Prostate gland (tissue), 2 donors: ENCODE measurements around the gene TBC1D22A. TPM values are rescaled to one million over a fixed set of nuclear protein-coding genes. Genes with fewer than 3 reads are reported as not detected.

Source experiments
- DNase-seq: peaks from one replicate; pipeline ENCODE4 v3.0.0-alpha.2; 2019; ENCODE audit warnings: low spot score
- H3K27ac ChIP-seq, 2 donors: fragments of 200-600 bp; sonication (generic); 2 replicates each; pipeline ENCODE4 v1.5.1; 2017 to 2019
- H3K27me3 ChIP-seq: fragments of 200-600 bp; sonication (generic); replicated peaks from 2 replicates; pipeline ENCODE4 v1.5.1; 2019; ENCODE audit not compliant: insufficient read depth
- H3K36me3 ChIP-seq, 2 donors: fragments of 200-600 bp; sonication (generic); 1 replicate in 1 of 2; 2 replicates in 1 of 2; pipeline versions ENCODE4 v1.5.1 to v1.8.1; 2017 to 2019
- H3K4me1 ChIP-seq: fragments of 200-600 bp; sonication (generic); replicated peaks from 2 replicates; pipeline ENCODE4 v1.5.1; 2019
- H3K4me3 ChIP-seq, 2 donors: fragments of 200-600 bp; sonication (generic); 2 replicates each; pipeline ENCODE4 v1.5.1; 2017 to 2019
- H3K9me3 ChIP-seq: fragments of 200-600 bp; sonication (generic); 2 replicates; pipeline ENCODE4 v1.5.1; 2017
- POLR2A ChIP-seq: fragments of 450-650 bp; IDR thresholded peaks from one replicate; pipeline ENCODE4 v1.6.1; 2016; ENCODE audit warnings: antibody characterized with exemption, mild to moderate bottlenecking
- POLR2AphosphoS5 ChIP-seq: sonication (generic); formaldehyde crosslinking; IDR thresholded peaks from one replicate; pipeline ENCODE4 v1.6.1; 2017; ENCODE audit warnings: antibody characterized with exemption
- WGBS: methylation state at CpG from one replicate; pipeline ENCODE4 v1.1.5; 2018; 5-methylcytosine and 5-hydroxymethylcytosine counted together
- intact Hi-C: fragments of 100-400 bp; cut with DNase I; formaldehyde crosslinking; loops from one replicate; pipeline ENCODE4 v1.14.2; 2022
- total RNA-seq, 2 donors: library from RNA; depleted of rRNA; stranded (reverse); fragments of >200 nt; gene quantifications; one replicate each; pipeline ENCODE4 v1.1.0, GENCODE V29; 2016
- TF ChIP-seq, protein P1 (sequence below), 4 experiments: fragments of 200-600 bp in 2 of 4; fragments of 450-650 bp in 2 of 4; sonication (generic) in 2 of 4; IDR thresholded peaks; 1 replicate in 3 of 4; 2 replicates in 1 of 4; pipeline ENCODE4 v1.5.1; 2016 to 2019; ENCODE audit warnings: antibody characterized with exemption in 4 of 4, mild to moderate bottlenecking in 2 of 4, moderate library complexity in 2 of 4

TBC1D22A gene
- total RNA-seq, 2 donors from 2014 or later: 16.0 to 30.7 TPM

GRCh38 chr22:46767249-46767985 lies 5.0 kb downstream of the TBC1D22A start:
- intact Hi-C loops: no loop called here
- no peak for DNase-seq
- TF ChIP-seq POLR2AphosphoS5 (no peak), POLR2A (no peak)
- TF ChIP-seq, protein P1, sequence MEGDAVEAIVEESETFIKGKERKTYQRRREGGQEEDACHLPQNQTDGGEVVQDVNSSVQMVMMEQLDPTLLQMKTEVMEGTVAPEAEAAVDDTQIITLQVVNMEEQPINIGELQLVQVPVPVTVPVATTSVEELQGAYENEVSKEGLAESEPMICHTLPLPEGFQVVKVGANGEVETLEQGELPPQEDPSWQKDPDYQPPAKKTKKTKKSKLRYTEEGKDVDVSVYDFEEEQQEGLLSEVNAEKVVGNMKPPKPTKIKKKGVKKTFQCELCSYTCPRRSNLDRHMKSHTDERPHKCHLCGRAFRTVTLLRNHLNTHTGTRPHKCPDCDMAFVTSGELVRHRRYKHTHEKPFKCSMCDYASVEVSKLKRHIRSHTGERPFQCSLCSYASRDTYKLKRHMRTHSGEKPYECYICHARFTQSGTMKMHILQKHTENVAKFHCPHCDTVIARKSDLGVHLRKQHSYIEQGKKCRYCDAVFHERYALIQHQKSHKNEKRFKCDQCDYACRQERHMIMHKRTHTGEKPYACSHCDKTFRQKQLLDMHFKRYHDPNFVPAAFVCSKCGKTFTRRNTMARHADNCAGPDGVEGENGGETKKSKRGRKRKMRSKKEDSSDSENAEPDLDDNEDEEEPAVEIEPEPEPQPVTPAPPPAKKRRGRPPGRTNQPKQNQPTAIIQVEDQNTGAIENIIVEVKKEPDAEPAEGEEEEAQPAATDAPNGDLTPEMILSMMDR (IDR thresholded peaks at IDR 0.05): no peak
- no peaks in the 10 kb centered on the region for H3K9me3 ChIP-seq
- H3K4me1 ChIP-seq: no peaks in the 10 kb centered on the region
- 97% methylated on average over 11 of the region's 11 CpGs for WGBS
- H3K27me3 ChIP-seq: no peaks in the 10 kb centered on the region
- H3K4me3 ChIP-seq: no peak overlapping the region
- H3K36me3 ChIP-seq: no peaks in the 10 kb centered on the region
- H3K27ac ChIP-seq: no peak overlapping the region

GRCh38 chr22:46769191-46769675 lies 6.8 kb downstream of the TBC1D22A start:
- H3K36me3 ChIP-seq: no peaks in the 10 kb centered on the region
- TF ChIP-seq POLR2A (no peak), POLR2AphosphoS5 (no peak)
- TF ChIP-seq, protein P1 (IDR thresholded peaks at IDR 0.05): no peak
- no peak overlapping the region for H3K4me3 ChIP-seq
- intact Hi-C loops: no loop called here
- H3K27ac ChIP-seq: no peak overlapping the region
- no peaks in the 10 kb centered on the region for H3K27me3 ChIP-seq
- 59% methylated on average over 17 of the region's 17 CpGs for WGBS
- DNase-seq: no peak
- no peaks in the 10 kb centered on the region for H3K4me1 ChIP-seq
- no peaks in the 10 kb centered on the region for H3K9me3 ChIP-seq

DNA sequence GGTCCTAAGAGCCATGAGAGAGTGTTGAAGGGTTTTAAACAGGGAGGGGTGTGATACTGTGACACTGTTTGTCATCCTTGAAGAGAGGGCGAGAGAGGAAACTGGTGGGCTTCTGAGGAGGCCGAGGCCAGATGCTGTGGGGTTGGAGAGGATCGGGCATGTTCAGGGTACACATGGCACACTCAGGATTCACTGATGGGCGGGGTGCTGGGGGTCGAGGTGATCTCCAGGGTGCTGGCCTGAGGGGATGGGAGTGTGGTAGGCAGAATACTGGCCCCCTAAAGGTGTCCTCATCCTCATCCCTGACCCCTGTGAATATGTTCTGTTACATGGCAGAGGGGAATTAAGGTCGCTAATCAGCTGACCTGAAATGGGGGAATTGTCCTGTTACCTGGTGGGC lies 7.3 kb downstream of the TBC1D22A start:
- Histone ChIP-seq H3K9me3 (no peaks in the 10 kb centered on the region), H3K4me1 (no peaks in the 10 kb centered on the region), H3K36me3 (no peaks in the 10 kb centered on the region), H3K27me3 (no peaks in the 10 kb centered on the region), H3K27ac (no peak overlapping the region), H3K4me3 (no peak overlapping the region)
- WGBS: 94% methylated on average over 6 of the region's 6 CpGs
- intact Hi-C loops: no loop called here
- no peak for DNase-seq
- TF ChIP-seq, protein P1 (IDR thresholded peaks at IDR 0.05): no peak

GRCh38 chr22:46770151-46770641 lies 7.7 kb downstream of the TBC1D22A start:
- 78% methylated on average over 14 of the region's 14 CpGs for WGBS
- TF ChIP-seq POLR2A (no peak), POLR2AphosphoS5 (no peak)
- TF ChIP-seq, protein P1 (IDR thresholded peaks at IDR 0.05): no peak
- H3K36me3 ChIP-seq: no peaks in the 10 kb centered on the region
- H3K9me3 ChIP-seq: no peaks in the 10 kb centered on the region
- intact Hi-C loops: no loop called here
- DNase-seq: no peak
- no peaks in the 10 kb centered on the region for H3K4me1 ChIP-seq
- no peaks in the 10 kb centered on the region for H3K27me3 ChIP-seq
- no peak overlapping the region for H3K27ac ChIP-seq
- no peak overlapping the region for H3K4me3 ChIP-seq

DNA sequence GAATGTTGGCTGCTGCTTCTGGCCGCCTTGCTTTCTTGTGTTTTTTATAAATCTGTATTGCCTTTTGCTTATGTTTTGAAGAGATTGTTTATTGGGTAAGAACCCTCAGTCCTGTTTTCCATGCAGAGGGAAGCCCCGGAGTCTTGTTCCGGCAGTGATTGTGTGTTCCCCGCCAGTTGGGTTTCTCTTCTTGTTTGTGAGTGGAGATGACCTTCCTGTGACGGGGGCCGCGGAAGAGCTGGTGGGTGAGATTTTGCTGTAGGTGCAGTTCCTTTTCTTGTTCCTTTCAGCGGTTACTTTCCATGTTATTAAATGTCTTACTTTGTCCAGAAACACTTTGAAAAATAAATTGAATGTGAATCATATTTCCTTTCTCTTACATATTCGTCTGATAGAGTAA lies 8.3 kb downstream of the TBC1D22A start:
- Histone ChIP-seq H3K4me3 (no peak overlapping the region), H3K36me3 (no peaks in the 10 kb centered on the region), H3K9me3 (no peaks in the 10 kb centered on the region), H3K27me3 (no peaks in the 10 kb centered on the region), H3K27ac (no peak overlapping the region), H3K4me1 (no peaks in the 10 kb centered on the region)
- TF ChIP-seq, protein P1 (IDR thresholded peaks at IDR 0.05): no peak
- no peak for DNase-seq
- 73% methylated on average over 9 of the region's 9 CpGs for WGBS
- intact Hi-C loops: no loop called here
